ENCODE results near the gene PTPN4.

PTPN4 gene

GRCh38 chr2:119735565-119735964 lies 24.2 kb upstream of the PTPN4 start:
- no peak for DNase-seq

GRCh38 chr2:119736021-119736420 lies 23.7 kb upstream of the PTPN4 start:
- no peak for DNase-seq

GRCh38 chr2:119739580-119740255 lies 20.0 kb upstream of the PTPN4 start:
- no peak for DNase-seq

GRCh38 chr2:119741001-119741400 lies 18.7 kb upstream of the PTPN4 start:
- no peak for DNase-seq

GRCh38 chr2:119741868-119742267 lies 17.9 kb upstream of the PTPN4 start:
- no peak for DNase-seq

GRCh38 chr2:119744335-119744939 lies 15.3 kb upstream of the PTPN4 start:
- DNase-seq, result peak; percentile 79

- no peak for DNase-seq
These were observed 14.2 kb upstream of the PTPN4 start for GRCh38 chr2:119745566-119745965.

GRCh38 chr2:119746836-119747686 lies 12.7 kb upstream of the PTPN4 start:
- DNase-seq, result no peak

- no peak for DNase-seq
These were observed 11.6 kb upstream of the PTPN4 start for GRCh38 chr2:119748135-119748534.

- no peak for DNase-seq
These were observed 10.2 kb upstream of the PTPN4 start for GRCh38 chr2:119749477-119750012.

- DNase-seq, result no peak
These were observed 8.0 kb upstream of the PTPN4 start for GRCh38 chr2:119751706-119752105.

- peak; percentile 34 for DNase-seq
These were observed 6.4 kb upstream of the PTPN4 start for GRCh38 chr2:119753041-119753929.

GRCh38 chr2:119753930-119754321 lies 5.8 kb upstream of the PTPN4 start:
- no peak for DNase-seq

- no peak for DNase-seq
These were observed 3.8 kb upstream of the PTPN4 start for GRCh38 chr2:119755906-119756305.

- no peak for DNase-seq
These were observed 2.9 kb upstream of the PTPN4 start for GRCh38 chr2:119756837-119757236.

- DNase-seq, result no peak
These were observed 756 bp upstream of the PTPN4 start for GRCh38 chr2:119758881-119759450.

GRCh38 chr2:119760237-119760955 lies 674 bp downstream of the PTPN4 start:
- peak; percentile 55 for DNase-seq

- DNase-seq, result no peak
These were observed 1.2 kb downstream of the PTPN4 start for GRCh38 chr2:119760956-119761275.

GRCh38 chr2:119764832-119765231 lies 5.1 kb downstream of the PTPN4 start:
- DNase-seq, result no peak

GRCh38 chr2:119765433-119766002 lies 5.8 kb downstream of the PTPN4 start:
- no peak for DNase-seq

- DNase-seq, result no peak
These were observed 7.2 kb downstream of the PTPN4 start for GRCh38 chr2:119766944-119767343.

Measured in NCI-H345 (cell line).